ENCODE data around the gene PTPRN2. TPM values are rescaled to one million over a fixed set of nuclear protein-coding genes. Genes with fewer than 3 reads are reported as not detected.
"Not testable (repeated sequence)": the region's sequence is repeated elsewhere in the genome, so short reads cannot be mapped to it uniquely, and the experiment has no call there.

PTPRN2 gene
- total and polyA plus RNA-seq, 2 donors (not counting 3 experiments of a cell fraction or from before 2014, with no cell fraction given), result 0.62 to 0.88 TPM

- no TSS peak for BruUV-seq (replicated peaks)
- Histone ChIP-seq H3K36me3 (ENCODE audit: control insufficient read depth in 2 of 2, extremely low read depth in 1 of 2, insufficient read depth in 2 of 2, low read length in 2 of 2) (no peaks in the 10 kb centered on the region), H4K20me1 (replicated peaks; ENCODE audit: control insufficient read depth, extremely low read depth, insufficient read depth, low read length) (no peaks in the 10 kb centered on the region), H3K4me3 (replicated peaks in 1 of 3; ENCODE audit: insufficient read depth in 1 of 3, low read depth in 1 of 3, low read length in 3 of 3) (no peak overlapping the region), H3K79me2 (ENCODE audit: control insufficient read depth, insufficient read depth, low read length) (no peaks in the 10 kb centered on the region), H3K9me1 (replicated peaks; ENCODE audit: control insufficient read depth, extremely low read depth, insufficient read depth, low read length) (no peaks in the 10 kb centered on the region), H3K9ac (replicated peaks; ENCODE audit: extremely low read depth, insufficient read depth, low read length) (no peak overlapping the region), H3K27ac (ENCODE audit: insufficient read depth, low read depth, low read length) (no peak overlapping the region), H3K4me2 (ENCODE audit: insufficient read depth, low read length) (no peak overlapping the region), H3K27me3 (ENCODE audit: control insufficient read depth in 2 of 2, insufficient read depth in 2 of 2, low read length in 2 of 2) (no peaks in the 10 kb centered on the region), H3K9me3 (replicated peaks; ENCODE audit: control insufficient read depth, insufficient read depth, low read length) (no peaks in the 10 kb centered on the region), H3K4me1 (ENCODE audit: control insufficient read depth, extremely low read depth, insufficient read depth, low read length) (no peaks in the 10 kb centered on the region), H2AFZ (ENCODE audit: low read depth, low read length) (no peak overlapping the region)
- ChIA-PET CTCF (no interaction called here), POLR2A (no interaction called here)
- no peak for FAIRE-seq
- TF ChIP-seq GATA2 (IDR thresholded peaks at IDR 0.05; ENCODE audit: insufficient read depth, insufficient read length, low read depth, low read length), result no peak
- TF ChIP-seq POLR2AphosphoS5 (IDR thresholded peaks at IDR 0.05; ENCODE audit: insufficient read depth, low read depth, low read length), result no peak
- TF ChIP-seq JUN (IDR thresholded peaks at IDR 0.05; ENCODE audit: borderline replicate concordance, insufficient read depth, insufficient read length, low read depth), result no peak
- no peak for TF ChIP-seq MAX (IDR thresholded peaks at IDR 0.05; ENCODE audit: insufficient read depth, insufficient read length)
- TF ChIP-seq CTCF (IDR thresholded peaks at IDR 0.05; ENCODE audit: extremely low read depth in 1 of 2, insufficient read depth in 1 of 2, low read depth in 1 of 2, low read length in 2 of 2), result no peak
- no peak for TF ChIP-seq MYC (IDR thresholded peaks at IDR 0.05; ENCODE audit: low read depth, low read length)
- no peak for TF ChIP-seq FOS (IDR thresholded peaks at IDR 0.05; ENCODE audit: borderline replicate concordance, insufficient read depth, low read length)
- TF ChIP-seq POLR2A (IDR thresholded peaks at IDR 0.05; ENCODE audit: low read depth, low read length), result no peak
- TF ChIP-seq EZH2 (IDR thresholded peaks at IDR 0.05; ENCODE audit: borderline replicate concordance, low read depth, low read length, severe bottlenecking), result no peak
- dilution Hi-C loops (cut with MboI; ENCODE audit: extremely low pct_ligation_motif_present, low sequenced_read_pairs), result no loop called here
- no peak for DNase-seq (ENCODE audit: low read depth, low spot score)
- intact Hi-C loops (cut with micrococcal nuclease), result no loop called here
Measured at GRCh38 chr7:157726764-157727163, 860.9 kb downstream of the PTPRN2 start.

DNA sequence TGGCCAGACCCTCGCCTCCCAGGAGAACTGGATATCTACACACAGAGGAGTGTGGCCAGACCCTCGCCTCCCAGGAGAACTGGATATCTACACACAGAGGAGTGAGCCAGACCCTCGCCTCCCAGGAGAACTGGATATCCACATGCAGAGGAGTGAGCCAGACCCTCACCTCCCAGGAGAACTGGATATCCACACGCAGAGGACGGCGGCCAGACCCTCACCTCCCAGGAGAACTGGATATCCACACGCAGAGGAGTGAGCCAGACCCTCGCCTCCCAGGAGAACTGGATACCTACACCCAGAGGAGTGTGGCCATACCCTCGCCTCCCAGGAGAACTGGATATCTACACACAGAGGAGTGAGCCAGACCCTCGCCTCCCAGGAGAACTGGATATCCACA lies 862.3 kb downstream of the PTPRN2 start:
- H3K9ac ChIP-seq (replicated peaks; ENCODE audit: extremely low read depth, insufficient read depth, low read length); dilution Hi-C loops (cut with MboI; ENCODE audit: extremely low pct_ligation_motif_present, low sequenced_read_pairs); DNase-seq (ENCODE audit: low read depth, low spot score); H2AFZ ChIP-seq (ENCODE audit: low read depth, low read length); FAIRE-seq; POLR2A ChIA-PET; H3K27me3 ChIP-seq (ENCODE audit: control insufficient read depth in 2 of 2, insufficient read depth in 2 of 2, low read length in 2 of 2); H3K4me1 ChIP-seq (ENCODE audit: control insufficient read depth, extremely low read depth, insufficient read depth, low read length); intact Hi-C loops (cut with micrococcal nuclease); H3K36me3 ChIP-seq (ENCODE audit: control insufficient read depth in 2 of 2, extremely low read depth in 1 of 2, insufficient read depth in 2 of 2, low read length in 2 of 2); H3K9me3 ChIP-seq (replicated peaks; ENCODE audit: control insufficient read depth, insufficient read depth, low read length); CTCF ChIA-PET; H3K4me2 ChIP-seq (ENCODE audit: insufficient read depth, low read length); H3K79me2 ChIP-seq (ENCODE audit: control insufficient read depth, insufficient read depth, low read length); BruUV-seq (replicated peaks); H3K9me1 ChIP-seq (replicated peaks; ENCODE audit: control insufficient read depth, extremely low read depth, insufficient read depth, low read length); H3K4me3 ChIP-seq (replicated peaks in 1 of 3; ENCODE audit: insufficient read depth in 1 of 3, low read depth in 1 of 3, low read length in 3 of 3); H3K27ac ChIP-seq (ENCODE audit: insufficient read depth, low read depth, low read length); H4K20me1 ChIP-seq (replicated peaks; ENCODE audit: control insufficient read depth, extremely low read depth, insufficient read depth, low read length): not testable (repeated sequence)

All from endothelial cell of umbilical vein (primary cell).